HG03066 (cell line): ENCODE measurements around the gene CNDP1.

ENCODE experiments used
- ATAC-seq: cut with Tn5 transposase; IDR thresholded peaks from one replicate; pipeline ENCODE4 v1.9.1; 2021; ENCODE audit warnings: low read depth; ENCODE audit not compliant: unreplicated experiment

The CNDP1 gene

DNA sequence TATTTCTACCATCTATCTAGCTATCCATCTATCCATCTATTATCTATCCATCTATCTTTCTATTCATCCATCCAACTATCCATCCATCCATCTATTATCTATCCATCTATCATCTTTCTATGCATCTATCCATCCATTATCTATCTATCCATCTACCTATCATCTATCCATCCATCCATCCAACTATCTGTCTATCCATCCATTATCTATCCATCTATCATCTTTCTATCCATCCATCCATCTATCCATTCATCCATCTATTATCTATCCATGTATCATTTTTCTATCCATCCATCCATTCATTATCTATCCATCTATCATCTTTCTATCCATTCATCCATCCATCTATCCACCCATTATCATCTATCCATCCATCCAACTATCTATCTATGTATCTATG is 38.8 kb downstream of the CNDP1 start:
- ATAC-seq: no peak

DNA sequence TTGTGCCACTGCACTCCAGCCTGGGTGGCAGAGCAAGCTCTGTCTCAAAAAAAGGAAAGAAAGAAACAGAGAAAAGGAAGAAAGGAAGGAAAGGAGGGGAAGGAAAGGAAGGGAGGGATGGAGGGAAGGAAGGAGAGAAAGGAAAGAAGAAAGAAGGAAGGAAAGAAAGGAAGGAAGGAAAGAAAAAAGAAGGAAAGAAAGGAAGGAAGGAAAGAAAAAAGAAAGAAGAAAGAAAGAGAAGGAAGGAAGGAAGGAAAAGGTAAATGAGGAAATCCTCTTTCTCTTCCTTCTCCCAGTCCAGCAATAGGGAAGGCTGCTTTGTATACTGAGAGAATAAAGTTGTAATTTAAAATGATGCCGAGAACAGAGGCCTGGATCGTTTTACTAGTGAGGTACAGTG is 40.6 kb downstream of the CNDP1 start:
- no peak for ATAC-seq

DNA sequence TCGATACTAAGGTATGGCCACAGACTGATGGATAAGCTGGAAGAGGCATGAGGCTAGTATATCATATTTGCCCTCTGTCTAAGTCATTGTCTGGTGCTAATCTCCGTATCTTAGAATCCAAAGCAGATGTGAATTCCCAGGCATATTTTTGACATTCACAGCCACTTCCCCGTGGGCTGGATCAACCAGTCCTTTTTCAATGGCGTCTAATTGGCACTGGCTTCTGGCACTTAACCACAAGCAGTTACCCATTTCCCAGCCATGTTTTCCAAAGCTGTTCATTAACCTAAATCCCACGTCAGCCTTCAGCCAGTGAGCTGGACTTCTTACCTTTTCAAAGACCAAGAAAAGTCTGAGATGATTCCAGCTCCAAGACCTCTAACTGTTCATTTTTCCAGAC is 42.7 kb downstream of the CNDP1 start:
- no peak for ATAC-seq

DNA sequence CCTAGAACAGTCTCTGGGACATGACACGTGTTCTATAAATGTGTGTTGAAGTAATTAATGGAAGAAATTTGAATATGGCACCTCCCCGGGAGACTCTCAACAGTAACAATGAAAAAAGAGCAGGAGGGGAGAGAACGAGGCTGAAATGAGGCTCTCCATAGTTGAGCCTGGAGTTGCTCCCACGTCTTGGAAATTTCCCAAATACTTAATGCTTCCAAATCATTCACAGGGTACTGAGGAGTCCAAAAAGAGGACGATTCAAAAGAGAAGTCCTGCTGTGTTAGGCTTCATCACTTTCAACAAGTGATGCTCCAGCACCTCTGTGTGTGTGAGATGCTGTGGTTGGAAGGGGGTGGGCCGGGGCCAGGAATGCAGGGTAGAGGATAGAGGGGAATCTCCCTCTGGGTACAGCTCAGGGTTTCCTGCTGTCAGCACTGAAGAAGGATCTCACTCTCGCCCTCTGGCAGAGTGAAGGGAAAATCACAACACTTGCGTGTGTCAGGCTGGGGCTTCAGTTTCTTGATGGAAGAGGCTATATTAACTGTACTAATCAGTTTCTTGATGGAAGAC is 45.3 kb downstream of the CNDP1 start:
- ATAC-seq: no peak

DNA sequence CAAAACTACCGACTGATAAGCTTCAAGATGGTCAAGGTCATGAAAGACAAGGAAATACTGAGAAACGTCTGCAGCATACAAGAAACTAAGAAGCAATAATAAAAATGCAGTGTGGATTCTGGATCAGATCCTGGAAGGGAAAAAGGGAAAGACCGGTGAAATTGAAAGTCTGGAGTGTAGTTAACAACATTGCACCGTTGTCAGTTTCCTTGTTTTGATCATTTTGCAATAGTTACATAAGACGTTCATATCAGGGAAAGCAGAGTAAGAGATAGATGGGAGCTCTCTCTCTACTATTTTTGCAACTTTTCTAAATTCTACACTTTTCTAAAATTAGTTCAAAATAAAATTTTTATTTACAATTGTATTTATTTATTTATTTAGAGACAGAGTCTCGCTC is 48.3 kb downstream of the CNDP1 start:
- ATAC-seq: no peak

DNA sequence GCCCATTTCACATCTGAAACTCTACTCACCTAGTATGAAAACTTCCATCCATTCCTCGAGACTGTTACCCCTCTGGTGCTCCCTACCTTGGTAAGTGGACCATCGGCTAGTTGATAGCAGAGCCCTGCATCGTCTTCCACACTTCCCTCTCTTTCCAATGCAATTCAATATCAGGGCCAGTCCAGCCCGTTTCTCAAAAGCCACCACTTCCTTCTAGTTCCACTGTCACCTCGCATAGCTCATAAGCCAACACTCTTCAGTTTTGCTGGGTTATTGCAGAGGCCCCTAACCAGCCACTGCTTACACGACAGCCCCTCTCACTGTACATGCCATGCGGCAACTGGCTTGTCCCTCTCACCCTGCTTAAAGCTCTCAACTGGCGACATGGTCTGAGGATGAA is 53.1 kb downstream of the CNDP1 start:
- ATAC-seq: no peak

DNA sequence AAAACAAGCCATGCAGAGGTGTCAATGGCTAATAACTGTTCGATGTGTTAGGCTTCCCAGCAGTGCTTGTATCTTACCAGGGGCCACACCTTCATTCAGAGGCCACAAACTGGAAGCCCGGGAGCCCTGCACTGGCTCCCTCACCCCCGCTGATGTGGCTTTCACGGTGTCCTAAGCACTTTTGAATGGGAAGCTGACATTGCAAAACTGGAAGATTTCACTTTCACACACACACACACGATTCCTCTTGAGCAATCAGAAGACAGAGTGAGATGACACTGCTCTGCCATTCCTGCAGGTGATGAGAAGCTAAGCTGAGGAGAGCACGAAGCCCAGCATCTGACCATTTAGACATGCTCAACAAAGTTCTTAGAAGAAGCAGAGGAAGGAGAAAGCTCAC is 54.7 kb downstream of the CNDP1 start:
- no peak for ATAC-seq

DNA sequence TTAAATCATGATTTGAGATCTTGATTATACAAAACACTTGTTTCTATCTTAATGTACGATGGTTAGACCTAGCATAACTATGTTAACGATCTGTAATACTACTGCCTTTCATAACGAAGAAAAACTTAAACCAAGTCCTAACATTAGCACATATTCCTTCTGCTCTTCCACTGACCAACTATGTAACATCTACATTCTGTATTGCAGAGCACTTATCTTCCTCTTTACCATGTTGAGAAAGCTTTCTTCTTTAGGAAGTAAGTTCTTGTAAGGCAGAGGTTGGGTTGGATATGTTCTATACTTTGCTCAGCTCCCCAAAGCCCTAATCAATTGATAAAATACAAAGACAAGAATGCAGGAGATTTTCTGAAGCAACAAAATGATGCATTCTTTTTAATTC is 55.5 kb downstream of the CNDP1 start:
- ATAC-seq: no peak

DNA sequence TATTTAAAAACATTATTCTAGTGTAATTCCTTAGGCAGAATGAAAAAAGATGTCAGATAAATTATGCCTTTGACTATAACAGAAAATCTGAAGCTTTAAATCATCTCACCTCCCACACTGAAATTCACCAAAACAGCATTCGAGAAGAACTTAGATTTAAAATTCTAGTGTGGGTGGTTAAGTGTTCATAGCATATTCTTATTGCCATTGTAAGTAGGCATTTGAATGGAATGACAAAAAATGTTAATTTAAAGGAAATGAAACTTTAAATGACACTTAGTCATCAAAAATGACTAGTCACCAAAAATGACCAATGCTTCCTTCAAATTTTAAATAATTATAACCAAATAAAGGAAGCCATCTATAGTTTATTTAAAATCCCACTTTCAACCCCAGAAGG is 56.4 kb downstream of the CNDP1 start:
- no peak for ATAC-seq

DNA sequence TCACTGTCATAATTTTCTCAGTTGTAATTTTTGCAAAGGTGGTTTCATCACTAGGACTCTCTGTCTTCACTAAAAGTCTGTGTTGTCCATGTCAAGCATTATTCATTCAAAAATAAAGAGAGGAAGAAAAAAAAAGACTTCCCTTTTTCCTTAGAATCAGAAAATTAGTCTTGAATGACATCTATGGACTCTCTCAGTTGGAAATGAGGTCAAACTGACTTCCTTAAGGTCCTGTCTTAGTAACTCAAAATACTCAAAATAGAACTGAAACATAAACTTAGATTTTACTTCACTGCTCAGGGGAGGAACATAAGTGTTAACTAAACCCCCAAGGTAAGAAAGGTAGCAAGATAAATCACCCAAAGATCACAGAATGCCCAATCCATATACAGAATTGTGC is 61.1 kb downstream of the CNDP1 start:
- ATAC-seq: no peak

DNA sequence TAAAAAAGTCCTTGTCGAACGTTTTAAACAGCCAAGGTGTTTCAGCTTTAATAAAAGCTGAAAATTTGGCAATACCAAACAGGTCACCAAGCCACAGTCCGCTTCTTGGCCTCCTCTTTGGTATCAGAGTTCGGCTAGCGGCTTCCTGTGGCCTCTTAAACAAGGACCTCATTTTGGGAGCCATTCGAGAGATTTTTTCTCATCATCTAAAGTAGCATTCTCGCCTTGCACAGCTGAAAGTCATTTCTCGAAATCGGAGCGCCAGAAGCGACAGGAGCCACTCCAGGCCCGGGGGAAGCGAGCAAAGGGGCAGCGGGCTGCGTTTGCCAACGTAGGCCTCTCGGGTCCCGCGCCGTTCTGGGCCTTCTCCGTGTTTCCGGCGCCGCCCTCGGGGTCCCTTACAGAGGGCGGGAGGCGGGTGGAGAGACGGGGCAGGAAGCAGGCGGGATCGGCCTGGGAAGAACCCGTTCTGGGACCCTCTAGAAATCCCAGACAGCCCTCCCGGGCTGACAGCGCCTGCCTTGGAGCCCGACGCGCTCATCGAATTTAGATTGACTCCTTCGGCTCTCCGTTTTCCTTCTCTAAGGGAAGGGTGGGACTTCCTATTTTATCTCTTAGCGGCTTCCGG is 62.8 kb downstream of the CNDP1 start:
- ATAC-seq: peak; percentile 34

DNA sequence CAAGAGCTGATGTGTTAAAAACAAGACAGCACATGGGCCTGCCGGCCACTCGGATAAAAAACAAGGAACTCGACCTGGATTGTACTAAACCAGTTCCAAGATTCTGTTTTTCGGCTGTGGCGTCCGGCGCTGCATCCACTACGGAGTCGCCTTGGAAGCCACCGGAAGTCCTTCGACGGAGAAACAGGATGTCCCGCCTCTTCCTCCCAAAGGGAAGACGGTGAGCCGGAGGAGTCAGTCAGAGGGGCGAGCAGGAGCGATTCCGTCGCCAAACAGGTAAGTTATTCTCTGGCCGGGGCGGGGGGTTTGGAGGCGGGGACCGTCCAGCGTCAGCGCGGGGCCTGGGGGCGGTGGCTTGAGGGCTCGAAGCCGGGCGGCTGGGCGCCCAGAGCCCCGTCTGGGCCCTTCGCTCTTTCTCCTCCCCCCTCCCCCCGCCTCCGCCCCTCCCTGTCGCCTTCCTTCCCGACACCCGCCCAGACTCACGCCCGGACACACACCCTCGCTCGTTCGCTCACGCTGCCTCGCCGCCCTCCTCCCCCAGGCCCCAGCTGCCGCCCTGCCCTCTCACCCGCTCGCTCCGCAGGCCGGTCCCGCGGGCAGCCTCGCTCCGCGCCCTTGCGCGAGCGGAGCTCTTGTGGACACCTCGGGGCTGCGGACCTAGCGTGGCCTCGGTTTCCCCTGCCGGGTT is 63.5 kb downstream of the CNDP1 start, which contains the start of gene ZNF407:
Gene ZNF407 (plus strand): TSS at position 209 of the 688 bp plus-strand sequence. CDS start 33,150 bp downstream, outside the sequence.
- ATAC-seq: peak; percentile 73

DNA sequence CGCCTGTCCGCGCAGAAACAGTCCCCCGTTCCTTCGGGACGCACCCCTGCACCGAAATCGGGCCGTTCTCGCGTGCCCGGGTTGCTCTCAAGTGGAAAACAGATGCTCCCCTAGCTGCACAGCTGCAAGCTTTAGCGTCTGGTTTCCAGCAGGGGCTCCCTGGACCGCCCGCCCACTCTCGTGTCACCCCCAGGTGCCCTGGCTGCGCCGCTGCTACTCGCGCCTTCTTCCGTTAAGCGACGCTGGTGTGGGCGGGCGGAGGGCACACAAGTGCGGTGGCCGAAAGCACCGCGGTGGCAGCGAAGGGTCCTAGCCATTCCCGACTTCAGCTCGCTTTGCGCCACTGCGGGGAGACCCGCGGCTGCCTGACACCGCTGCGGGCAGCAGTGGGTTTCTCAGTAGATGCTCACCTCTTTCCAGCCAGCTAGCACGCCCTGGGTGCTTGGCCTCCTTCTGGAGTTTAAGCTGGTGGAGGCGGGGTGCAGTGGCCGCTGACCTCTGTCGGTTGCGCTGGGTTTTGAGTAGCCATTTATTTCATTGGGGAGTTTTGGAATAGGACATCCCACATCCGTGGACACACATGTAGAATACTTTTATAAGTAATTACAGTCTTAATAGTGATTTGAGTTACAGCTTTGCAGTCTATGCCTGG is 64.2 kb downstream of the CNDP1 start:
- ATAC-seq: peak; percentile 56

DNA sequence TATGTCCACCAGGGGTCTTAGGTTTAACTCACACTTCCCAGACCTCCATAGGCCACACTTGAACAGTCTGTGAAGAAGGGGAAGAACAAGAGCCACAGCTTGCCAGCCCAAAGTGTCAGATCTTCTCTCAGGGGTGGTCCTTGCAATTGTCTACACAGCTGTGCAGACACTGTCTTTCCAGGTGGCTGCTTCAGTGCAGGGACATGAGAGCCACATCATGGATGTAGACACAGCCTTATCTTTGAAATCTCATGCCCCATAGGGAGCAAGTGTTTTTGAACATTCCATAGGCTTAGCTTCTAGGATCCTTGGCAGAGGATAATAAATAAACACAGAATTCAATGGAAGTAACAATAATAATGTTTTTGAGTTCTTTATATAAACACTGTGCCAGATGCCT is 70.1 kb downstream of the CNDP1 start:
- no peak for ATAC-seq

DNA sequence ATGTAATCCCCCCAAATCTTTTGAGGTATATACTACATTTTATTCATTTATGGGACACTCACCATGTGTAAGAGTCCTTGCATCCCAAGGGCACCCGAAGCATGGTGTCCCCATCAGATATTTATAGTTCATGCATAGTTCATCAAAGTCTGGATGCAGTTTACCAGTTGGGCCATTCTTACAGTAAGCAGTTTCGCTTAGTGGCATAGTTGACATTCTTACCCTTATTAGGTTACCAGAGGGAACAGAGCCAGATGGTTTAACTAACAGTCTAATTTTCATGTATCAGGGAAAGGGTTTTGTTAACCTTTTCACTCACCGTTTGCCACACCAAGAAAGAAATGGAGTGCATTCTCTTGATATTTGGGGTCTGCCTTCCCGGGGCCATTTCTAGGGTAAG is 70.5 kb downstream of the CNDP1 start:
- no peak for ATAC-seq

DNA sequence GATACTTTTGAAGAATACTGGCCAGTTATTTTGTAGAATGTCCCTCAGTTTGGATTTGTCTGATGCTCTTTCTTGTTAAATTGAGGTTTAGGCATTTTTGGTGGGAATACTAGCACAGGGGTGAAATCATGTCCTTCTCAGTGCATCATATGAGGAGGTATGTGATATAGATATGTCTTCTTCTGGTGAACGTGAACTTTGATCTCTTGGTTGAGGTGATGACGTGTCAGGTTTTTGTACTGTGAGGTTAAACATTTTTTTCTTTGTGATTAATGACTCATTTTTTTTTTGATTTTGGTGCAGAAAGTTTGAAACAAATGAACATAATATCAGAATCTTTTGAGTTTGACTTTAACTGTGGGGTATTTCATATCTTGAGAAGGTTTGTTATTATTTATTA is 74.4 kb downstream of the CNDP1 start:
- no peak for ATAC-seq

DNA sequence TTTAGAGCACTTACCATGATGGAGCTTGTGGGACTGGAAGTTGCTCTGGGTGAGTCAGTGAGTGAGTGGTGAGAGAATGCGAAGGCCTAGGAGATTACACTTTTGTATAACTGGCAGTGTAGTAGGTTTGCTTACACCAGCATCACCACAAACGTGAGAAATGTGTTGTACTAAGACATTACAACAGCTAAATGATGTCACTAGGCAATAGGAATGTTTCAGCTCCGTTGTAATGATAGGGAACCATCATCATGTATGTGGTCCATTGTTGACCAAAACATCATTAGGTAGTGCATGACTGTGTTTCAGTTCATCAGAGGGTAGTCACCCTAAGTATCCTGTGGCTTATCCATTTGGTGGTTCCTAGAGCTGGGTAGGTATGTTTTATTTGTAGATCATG is 75.2 kb downstream of the CNDP1 start:
- no peak for ATAC-seq

DNA sequence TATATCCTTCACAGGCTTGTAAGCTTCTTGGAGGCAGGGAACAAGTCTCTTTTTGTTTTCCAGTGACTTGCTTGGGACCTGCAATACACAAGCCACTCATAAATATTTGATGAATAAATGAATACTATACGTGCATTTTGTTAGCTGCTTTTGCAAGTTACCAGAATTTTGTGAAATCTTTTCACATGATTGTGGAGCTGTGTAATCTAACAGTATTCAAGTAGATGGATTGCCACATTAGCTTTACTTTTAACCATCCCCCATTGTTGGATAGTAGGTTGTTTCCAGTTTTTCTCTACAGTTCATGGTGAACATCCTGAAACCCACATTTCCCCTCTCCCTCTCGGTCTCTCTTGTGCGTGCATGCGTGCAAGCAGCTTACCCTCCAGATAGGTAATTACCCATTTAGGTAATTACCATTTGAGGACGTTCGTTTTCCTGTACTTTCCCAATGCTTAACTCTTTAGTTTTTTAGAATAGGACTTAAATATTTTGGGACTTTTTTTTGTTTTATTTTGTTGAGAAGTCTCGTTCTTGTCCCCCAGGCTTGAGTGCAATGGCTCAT is 75.8 kb downstream of the CNDP1 start:
- ATAC-seq: no peak

DNA sequence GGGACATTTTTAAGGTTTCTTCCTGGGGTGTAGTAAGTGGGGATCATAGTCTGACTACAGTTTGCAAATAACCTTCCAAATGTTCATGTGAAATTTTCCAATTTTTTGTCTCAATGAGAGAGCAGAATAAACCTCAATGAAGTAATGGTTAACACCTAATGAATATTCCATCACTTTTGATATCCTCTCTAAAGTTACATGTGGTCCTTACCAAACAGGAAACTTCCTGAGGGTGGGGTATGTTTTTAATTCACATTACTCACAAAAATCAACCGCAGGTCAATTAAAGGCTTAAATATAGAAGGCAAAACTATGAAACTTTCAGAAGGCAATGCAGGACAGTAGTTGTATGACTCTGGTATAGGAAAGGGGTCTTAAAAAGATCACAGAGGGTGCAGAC is 76.6 kb downstream of the CNDP1 start:
- ATAC-seq: no peak

DNA sequence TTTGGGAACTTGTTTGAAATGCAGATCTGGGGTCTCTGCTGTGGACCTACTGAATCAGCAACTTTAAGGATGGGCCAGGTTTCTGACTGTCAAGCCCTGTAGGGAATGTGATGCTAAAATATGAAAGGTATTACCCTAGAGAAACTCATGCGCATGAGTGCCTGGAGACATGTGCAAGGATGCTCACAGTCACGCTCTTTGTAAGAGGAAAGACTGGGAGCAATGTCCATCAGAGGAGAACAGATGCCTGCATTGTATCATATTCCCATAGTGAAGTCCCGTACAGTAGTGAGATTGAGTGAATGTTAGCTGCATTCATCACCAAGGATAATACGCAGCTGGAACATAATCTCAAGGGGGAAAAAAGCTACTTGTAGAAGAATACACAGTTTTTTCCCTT is 77.5 kb downstream of the CNDP1 start:
- ATAC-seq: no peak

DNA sequence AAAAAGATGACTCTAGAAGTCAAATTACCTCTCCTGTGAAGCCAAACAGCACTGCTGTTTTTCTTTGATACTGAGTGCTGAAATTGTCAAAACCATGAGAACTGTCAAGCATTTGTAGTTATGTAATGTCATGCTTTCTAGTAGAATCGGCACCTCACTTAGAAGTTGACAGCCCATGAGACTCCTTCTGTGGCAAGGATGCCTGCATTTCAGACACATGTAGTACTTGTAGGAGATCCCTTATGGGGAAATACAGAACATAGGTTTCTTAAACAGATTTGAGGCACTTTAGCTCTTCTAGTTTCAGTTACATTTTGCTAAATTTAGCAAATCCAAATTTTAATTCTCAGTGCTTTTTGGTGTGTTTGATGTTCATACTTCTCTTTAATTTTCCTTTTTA is 79.1 kb downstream of the CNDP1 start:
- no peak for ATAC-seq
